Measurements from ENCODE around the gene AKR1D1. TPM values are rescaled to one million over a fixed set of nuclear protein-coding genes. Genes with fewer than 3 reads are reported as not detected.

AKR1D1 gene
- total and polyA plus RNA-seq, 2 of the 13 experiments (the other 11 are each of a cell fraction or from before 2014, with no cell fraction given): 6.9 to 37.0 TPM

DNA sequence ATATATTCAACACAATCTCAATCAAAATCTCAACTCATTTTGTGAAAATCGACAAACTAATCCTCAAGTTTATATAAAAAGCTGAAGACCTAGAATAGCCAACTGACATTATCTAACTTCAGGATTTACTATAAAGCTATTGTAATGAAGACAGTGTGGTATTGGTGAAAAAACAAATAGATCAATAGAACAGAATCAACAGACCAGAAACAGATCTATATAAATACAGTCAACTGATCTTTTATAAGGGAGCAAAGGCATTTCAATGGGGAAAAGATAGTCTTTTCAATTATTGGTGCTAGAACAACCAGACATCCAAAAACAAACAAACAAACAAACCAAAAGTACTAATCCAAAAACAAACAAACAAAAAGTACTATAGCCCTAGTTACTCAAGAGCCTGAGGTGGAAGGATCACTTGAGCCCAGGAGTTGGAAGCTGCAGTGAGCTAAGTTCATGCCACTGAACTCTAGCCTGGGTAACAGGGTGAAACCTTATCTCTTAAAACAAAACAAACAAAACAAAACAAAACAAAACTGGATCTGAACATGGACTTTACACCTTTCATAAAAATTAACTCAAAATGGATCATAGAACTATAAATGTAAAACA, 26.6 kb upstream of the AKR1D1 start (continued):
- TF ChIP-seq ZNF484 (CRISPR knock-in tag; IDR thresholded peaks at IDR 0.05; ENCODE audit: borderline replicate concordance, low read depth) (no peak), HHEX (CRISPR knock-in tag; IDR thresholded peaks at IDR 0.05) (no peak), NCOA5 (CRISPR knock-in tag; IDR thresholded peaks at IDR 0.05) (no peak), MZF1 (CRISPR knock-in tag; IDR thresholded peaks at IDR 0.05; ENCODE audit: borderline replicate concordance) (no peak), CENPX (CRISPR knock-in tag; IDR thresholded peaks at IDR 0.05) (no peak), HNF1B (CRISPR knock-in tag; IDR thresholded peaks at IDR 0.05) (no peak), GATA4 (IDR thresholded peaks at IDR 0.05; ENCODE audit: borderline replicate concordance, low read depth) (peak; percentile 76; the same call in 1 of the 2 replicates), ZNF549 (CRISPR knock-in tag; IDR thresholded peaks at IDR 0.05) (no peak), ZNF253 (CRISPR knock-in tag; IDR thresholded peaks at IDR 0.05; ENCODE audit: borderline replicate concordance) (no peak), ZGPAT (CRISPR knock-in tag; IDR thresholded peaks at IDR 0.05) (peak; percentile 43; the same call in 1 of the 2 replicates), ZFP82 (CRISPR knock-in tag; IDR thresholded peaks at IDR 0.05; ENCODE audit: borderline replicate concordance) (no peak), ZNF776 (CRISPR knock-in tag; IDR thresholded peaks at IDR 0.05) (no peak), NR1H2 (CRISPR knock-in tag; IDR thresholded peaks at IDR 0.05; ENCODE audit: borderline replicate concordance, low read depth) (no peak), IRX3 (CRISPR knock-in tag; IDR thresholded peaks at IDR 0.05; ENCODE audit: borderline replicate concordance, low read depth) (no peak), ZNF556 (CRISPR knock-in tag; IDR thresholded peaks at IDR 0.05; ENCODE audit: borderline replicate concordance) (no peak)
- TF ChIP-seq, protein P1, sequence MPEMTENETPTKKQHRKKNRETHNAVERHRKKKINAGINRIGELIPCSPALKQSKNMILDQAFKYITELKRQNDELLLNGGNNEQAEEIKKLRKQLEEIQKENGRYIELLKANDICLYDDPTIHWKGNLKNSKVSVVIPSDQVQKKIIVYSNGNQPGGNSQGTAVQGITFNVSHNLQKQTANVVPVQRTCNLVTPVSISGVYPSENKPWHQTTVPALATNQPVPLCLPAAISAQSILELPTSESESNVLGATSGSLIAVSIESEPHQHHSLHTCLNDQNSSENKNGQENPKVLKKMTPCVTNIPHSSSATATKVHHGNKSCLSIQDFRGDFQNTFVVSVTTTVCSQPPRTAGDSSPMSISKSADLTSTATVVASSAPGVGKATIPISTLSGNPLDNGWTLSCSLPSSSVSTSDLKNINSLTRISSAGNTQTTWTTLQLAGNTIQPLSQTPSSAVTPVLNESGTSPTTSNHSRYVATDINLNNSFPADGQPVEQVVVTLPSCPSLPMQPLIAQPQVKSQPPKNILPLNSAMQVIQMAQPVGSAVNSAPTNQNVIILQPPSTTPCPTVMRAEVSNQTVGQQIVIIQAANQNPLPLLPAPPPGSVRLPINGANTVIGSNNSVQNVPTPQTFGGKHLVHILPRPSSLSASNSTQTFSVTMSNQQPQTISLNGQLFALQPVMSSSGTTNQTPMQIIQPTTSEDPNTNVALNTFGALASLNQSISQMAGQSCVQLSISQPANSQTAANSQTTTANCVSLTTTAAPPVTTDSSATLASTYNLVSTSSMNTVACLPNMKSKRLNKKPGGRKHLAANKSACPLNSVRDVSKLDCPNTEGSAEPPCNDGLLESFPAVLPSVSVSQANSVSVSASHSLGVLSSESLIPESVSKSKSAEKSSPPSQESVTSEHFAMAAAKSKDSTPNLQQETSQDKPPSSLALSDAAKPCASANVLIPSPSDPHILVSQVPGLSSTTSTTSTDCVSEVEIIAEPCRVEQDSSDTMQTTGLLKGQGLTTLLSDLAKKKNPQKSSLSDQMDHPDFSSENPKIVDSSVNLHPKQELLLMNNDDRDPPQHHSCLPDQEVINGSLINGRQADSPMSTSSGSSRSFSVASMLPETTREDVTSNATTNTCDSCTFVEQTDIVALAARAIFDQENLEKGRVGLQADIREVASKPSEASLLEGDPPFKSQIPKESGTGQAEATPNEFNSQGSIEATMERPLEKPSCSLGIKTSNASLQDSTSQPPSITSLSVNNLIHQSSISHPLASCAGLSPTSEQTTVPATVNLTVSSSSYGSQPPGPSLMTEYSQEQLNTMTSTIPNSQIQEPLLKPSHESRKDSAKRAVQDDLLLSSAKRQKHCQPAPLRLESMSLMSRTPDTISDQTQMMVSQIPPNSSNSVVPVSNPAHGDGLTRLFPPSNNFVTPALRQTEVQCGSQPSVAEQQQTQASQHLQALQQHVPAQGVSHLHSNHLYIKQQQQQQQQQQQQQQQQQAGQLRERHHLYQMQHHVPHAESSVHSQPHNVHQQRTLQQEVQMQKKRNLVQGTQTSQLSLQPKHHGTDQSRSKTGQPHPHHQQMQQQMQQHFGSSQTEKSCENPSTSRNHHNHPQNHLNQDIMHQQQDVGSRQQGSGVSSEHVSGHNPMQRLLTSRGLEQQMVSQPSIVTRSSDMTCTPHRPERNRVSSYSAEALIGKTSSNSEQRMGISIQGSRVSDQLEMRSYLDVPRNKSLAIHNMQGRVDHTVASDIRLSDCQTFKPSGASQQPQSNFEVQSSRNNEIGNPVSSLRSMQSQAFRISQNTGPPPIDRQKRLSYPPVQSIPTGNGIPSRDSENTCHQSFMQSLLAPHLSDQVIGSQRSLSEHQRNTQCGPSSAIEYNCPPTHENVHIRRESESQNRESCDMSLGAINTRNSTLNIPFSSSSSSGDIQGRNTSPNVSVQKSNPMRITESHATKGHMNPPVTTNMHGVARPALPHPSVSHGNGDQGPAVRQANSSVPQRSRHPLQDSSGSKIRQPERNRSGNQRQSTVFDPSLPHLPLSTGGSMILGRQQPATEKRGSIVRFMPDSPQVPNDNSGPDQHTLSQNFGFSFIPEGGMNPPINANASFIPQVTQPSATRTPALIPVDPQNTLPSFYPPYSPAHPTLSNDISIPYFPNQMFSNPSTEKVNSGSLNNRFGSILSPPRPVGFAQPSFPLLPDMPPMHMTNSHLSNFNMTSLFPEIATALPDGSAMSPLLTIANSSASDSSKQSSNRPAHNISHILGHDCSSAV (CRISPR knock-in tag; IDR thresholded peaks at IDR 0.05; ENCODE audit: borderline replicate concordance): no peak
- TF ChIP-seq, protein P2, sequence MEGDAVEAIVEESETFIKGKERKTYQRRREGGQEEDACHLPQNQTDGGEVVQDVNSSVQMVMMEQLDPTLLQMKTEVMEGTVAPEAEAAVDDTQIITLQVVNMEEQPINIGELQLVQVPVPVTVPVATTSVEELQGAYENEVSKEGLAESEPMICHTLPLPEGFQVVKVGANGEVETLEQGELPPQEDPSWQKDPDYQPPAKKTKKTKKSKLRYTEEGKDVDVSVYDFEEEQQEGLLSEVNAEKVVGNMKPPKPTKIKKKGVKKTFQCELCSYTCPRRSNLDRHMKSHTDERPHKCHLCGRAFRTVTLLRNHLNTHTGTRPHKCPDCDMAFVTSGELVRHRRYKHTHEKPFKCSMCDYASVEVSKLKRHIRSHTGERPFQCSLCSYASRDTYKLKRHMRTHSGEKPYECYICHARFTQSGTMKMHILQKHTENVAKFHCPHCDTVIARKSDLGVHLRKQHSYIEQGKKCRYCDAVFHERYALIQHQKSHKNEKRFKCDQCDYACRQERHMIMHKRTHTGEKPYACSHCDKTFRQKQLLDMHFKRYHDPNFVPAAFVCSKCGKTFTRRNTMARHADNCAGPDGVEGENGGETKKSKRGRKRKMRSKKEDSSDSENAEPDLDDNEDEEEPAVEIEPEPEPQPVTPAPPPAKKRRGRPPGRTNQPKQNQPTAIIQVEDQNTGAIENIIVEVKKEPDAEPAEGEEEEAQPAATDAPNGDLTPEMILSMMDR (CRISPR knock-in tag; IDR thresholded peaks at IDR 0.05): no peak

All from HepG2 (cell line).